ENCODE measurements around the gene PRKCA.

Gene PRKCA

DNA sequence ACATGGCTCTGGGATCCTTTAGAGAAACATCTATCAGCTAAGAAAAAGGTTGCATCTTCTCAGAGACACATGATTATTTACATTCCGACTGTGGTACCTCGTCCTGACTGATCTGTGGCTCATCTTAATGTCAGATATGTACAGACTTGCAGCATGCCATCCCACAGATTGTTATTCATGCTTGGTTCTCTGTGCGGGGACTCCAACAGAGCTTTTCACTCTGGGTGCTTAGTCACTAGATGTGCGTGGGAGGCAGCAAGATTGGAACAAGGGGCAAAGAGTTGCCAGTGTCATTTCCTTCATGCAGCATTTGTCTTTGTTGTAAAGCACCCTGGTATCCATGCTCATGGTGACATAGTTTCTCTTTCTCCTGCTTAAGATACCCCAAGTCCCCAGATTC is 353.4 kb downstream of the PRKCA start:
- no peak for DNase-seq (ENCODE audit: low read depth in 1 of 2, low spot score in 1 of 2)
- Histone ChIP-seq H3K27me3 (ENCODE audit: insufficient read depth, poor library complexity, severe bottlenecking) (no peaks in the 10 kb centered on the region), H3K27ac (replicated peaks) (no peak overlapping the region), H3K4me3 (replicated peaks; ENCODE audit: insufficient read depth, low read length) (no peak overlapping the region)
- TF ChIP-seq, protein P1, sequence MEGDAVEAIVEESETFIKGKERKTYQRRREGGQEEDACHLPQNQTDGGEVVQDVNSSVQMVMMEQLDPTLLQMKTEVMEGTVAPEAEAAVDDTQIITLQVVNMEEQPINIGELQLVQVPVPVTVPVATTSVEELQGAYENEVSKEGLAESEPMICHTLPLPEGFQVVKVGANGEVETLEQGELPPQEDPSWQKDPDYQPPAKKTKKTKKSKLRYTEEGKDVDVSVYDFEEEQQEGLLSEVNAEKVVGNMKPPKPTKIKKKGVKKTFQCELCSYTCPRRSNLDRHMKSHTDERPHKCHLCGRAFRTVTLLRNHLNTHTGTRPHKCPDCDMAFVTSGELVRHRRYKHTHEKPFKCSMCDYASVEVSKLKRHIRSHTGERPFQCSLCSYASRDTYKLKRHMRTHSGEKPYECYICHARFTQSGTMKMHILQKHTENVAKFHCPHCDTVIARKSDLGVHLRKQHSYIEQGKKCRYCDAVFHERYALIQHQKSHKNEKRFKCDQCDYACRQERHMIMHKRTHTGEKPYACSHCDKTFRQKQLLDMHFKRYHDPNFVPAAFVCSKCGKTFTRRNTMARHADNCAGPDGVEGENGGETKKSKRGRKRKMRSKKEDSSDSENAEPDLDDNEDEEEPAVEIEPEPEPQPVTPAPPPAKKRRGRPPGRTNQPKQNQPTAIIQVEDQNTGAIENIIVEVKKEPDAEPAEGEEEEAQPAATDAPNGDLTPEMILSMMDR (IDR thresholded peaks at IDR 0.05; ENCODE audit: insufficient read depth, low read length) = no peak
- TF ChIP-seq SPI1 (IDR thresholded peaks at IDR 0.05; ENCODE audit: borderline replicate concordance, low read depth) (no peak), GABPA (IDR thresholded peaks at IDR 0.05; ENCODE audit: low read depth) (no peak), POLR2AphosphoS5 (IDR thresholded peaks at IDR 0.05; ENCODE audit: low read depth) (no peak)
- TF ChIP-seq, protein P2, sequence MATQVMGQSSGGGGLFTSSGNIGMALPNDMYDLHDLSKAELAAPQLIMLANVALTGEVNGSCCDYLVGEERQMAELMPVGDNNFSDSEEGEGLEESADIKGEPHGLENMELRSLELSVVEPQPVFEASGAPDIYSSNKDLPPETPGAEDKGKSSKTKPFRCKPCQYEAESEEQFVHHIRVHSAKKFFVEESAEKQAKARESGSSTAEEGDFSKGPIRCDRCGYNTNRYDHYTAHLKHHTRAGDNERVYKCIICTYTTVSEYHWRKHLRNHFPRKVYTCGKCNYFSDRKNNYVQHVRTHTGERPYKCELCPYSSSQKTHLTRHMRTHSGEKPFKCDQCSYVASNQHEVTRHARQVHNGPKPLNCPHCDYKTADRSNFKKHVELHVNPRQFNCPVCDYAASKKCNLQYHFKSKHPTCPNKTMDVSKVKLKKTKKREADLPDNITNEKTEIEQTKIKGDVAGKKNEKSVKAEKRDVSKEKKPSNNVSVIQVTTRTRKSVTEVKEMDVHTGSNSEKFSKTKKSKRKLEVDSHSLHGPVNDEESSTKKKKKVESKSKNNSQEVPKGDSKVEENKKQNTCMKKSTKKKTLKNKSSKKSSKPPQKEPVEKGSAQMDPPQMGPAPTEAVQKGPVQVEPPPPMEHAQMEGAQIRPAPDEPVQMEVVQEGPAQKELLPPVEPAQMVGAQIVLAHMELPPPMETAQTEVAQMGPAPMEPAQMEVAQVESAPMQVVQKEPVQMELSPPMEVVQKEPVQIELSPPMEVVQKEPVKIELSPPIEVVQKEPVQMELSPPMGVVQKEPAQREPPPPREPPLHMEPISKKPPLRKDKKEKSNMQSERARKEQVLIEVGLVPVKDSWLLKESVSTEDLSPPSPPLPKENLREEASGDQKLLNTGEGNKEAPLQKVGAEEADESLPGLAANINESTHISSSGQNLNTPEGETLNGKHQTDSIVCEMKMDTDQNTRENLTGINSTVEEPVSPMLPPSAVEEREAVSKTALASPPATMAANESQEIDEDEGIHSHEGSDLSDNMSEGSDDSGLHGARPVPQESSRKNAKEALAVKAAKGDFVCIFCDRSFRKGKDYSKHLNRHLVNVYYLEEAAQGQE (IDR thresholded peaks at IDR 0.05; ENCODE audit: insufficient replicate concordance, low read depth) = no peak

DNA sequence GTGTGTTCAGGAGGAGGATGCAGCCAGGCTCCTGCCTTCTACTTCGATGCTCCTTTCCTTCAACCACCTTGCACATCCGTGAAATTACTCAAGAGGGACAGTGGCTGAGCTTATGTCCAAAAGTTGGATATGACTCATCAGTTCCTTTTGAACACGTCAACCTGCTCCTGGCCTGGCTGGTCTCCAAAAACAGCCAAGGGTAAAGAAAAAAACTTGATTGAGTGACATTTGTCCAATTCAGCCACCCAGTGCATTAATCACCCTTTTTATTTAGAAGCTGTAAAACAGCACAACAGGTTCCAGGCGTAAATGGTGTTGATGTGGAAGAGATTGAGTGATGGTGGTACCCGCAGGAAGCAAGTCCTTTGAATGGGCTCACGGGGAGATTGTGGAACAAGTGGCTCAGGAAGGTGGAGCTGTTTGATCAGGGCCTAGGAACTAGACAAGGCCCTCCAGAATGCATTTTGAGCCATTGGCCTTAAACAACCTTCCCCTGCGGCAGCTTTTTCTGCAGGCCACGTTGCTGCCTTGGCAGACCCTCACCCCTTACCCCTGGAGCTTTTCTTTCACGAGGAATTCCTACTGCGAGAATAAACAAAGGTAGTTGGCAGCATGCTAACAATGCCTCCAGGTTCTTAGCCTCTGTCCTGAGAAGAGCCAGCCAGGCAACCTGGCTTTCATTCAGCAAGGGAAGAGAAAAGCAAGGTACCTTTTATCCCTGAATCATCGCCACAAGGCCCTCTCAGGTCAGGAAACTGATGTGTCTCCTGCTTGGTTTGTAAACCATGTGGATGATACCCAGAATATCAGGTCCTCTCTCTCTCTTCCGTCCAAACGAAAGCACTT is 359.2 kb downstream of the PRKCA start:
- no peak overlapping the region for H3K4me3 ChIP-seq (replicated peaks; ENCODE audit: insufficient read depth, low read length)
- H3K27ac ChIP-seq (replicated peaks) = no peak overlapping the region
- peak; percentile 22 to 53 for DNase-seq (ENCODE audit: low read depth in 1 of 2, low spot score in 1 of 2)
- no peaks in the 10 kb centered on the region for H3K27me3 ChIP-seq (ENCODE audit: insufficient read depth, poor library complexity, severe bottlenecking)
- TF ChIP-seq, protein P1 (IDR thresholded peaks at IDR 0.05; ENCODE audit: insufficient read depth, low read length) = no peak
- TF ChIP-seq, protein P2 (IDR thresholded peaks at IDR 0.05; ENCODE audit: insufficient replicate concordance, low read depth) = no peak
- TF ChIP-seq GABPA (IDR thresholded peaks at IDR 0.05; ENCODE audit: low read depth) = no peak
- no peak for TF ChIP-seq POLR2AphosphoS5 (IDR thresholded peaks at IDR 0.05; ENCODE audit: low read depth)
- no peak for TF ChIP-seq SPI1 (IDR thresholded peaks at IDR 0.05; ENCODE audit: borderline replicate concordance, low read depth)

DNA sequence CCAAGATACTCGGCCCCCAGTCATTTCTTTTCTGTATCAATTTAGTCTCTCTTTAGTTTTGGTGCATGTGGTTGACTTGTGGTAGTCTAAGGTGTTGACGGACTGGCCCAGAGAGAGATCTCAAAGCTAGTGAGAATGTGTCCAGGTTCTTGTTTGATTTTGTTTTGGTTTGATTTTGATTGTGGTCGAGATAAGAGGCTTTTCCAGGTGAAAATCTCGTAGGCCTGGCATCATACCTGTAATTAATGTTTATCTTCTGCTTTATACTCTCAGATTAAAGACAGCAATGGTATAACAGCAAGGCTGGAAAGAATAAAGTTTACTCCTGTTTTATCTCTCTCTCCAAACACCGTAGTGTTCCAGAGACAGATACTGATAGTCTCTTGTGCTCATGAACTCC is 360.1 kb downstream of the PRKCA start:
- no peak overlapping the region for H3K27ac ChIP-seq (replicated peaks)
- H3K27me3 ChIP-seq (ENCODE audit: insufficient read depth, poor library complexity, severe bottlenecking) = no peaks in the 10 kb centered on the region
- DNase-seq (ENCODE audit: low read depth in 1 of 2, low spot score in 1 of 2) = no peak
- TF ChIP-seq, protein P1 (IDR thresholded peaks at IDR 0.05; ENCODE audit: insufficient read depth, low read length) = no peak
- TF ChIP-seq SPI1 (IDR thresholded peaks at IDR 0.05; ENCODE audit: borderline replicate concordance, low read depth) (no peak), POLR2AphosphoS5 (IDR thresholded peaks at IDR 0.05; ENCODE audit: low read depth) (no peak), GABPA (IDR thresholded peaks at IDR 0.05; ENCODE audit: low read depth) (no peak)
- TF ChIP-seq, protein P2 (IDR thresholded peaks at IDR 0.05; ENCODE audit: insufficient replicate concordance, low read depth) = no peak
- H3K4me3 ChIP-seq (replicated peaks; ENCODE audit: insufficient read depth, low read length) = no peak overlapping the region

All from HL-60 (cell line).